Skeletal muscle cell (primary cell): ENCODE measurements around the gene RCVRN.
"Not testable (repeated sequence)": the region's sequence is repeated elsewhere in the genome, so short reads cannot be mapped to it uniquely, and the experiment has no call there.

Source experiments
- DNase-seq: peaks from one replicate; pipeline ENCODE4 v3.0.0-alpha.2; 2010; ENCODE audit warnings: low read depth
- H3K4me3 ChIP-seq: 2 replicates; pipeline ENCODE4 v1.5.1; 2011; ENCODE audit warnings: low read depth, mild to moderate bottlenecking, control low read depth, low read length, moderate library complexity

The RCVRN gene

GRCh38 chr17:9924735-9925191, 19.7 kb upstream of the RCVRN start:
- H3K4me3 ChIP-seq = no peak overlapping the region
- DNase-seq = no peak

GRCh38 chr17:9922012-9922848, 17.2 kb upstream of the RCVRN start:
- DNase-seq = no peak
- H3K4me3 ChIP-seq = no peak overlapping the region

- H3K4me3 ChIP-seq, DNase-seq: not testable (repeated sequence)
These were observed 16.1 kb upstream of the RCVRN start for GRCh38 chr17:9921216-9921615.

- DNase-seq = no peak
- H3K4me3 ChIP-seq = no peak overlapping the region
These were observed 13.8 kb upstream of the RCVRN start for GRCh38 chr17:9918804-9919352.

GRCh38 chr17:9918352-9918751, 13.3 kb upstream of the RCVRN start:
- no peak for DNase-seq
- H3K4me3 ChIP-seq = no peak overlapping the region

- no peak overlapping the region for H3K4me3 ChIP-seq
- no peak for DNase-seq
These were observed 12.7 kb upstream of the RCVRN start for GRCh38 chr17:9917801-9918200.

GRCh38 chr17:9917131-9917530, 12.1 kb upstream of the RCVRN start:
- DNase-seq = no peak
- H3K4me3 ChIP-seq = no peak overlapping the region

- no peak for DNase-seq
- no peak overlapping the region for H3K4me3 ChIP-seq
These were observed 11.0 kb upstream of the RCVRN start for GRCh38 chr17:9916108-9916507.

- no peak for DNase-seq
- H3K4me3 ChIP-seq = no peak overlapping the region
These were observed 8.4 kb upstream of the RCVRN start for GRCh38 chr17:9913476-9913875.

GRCh38 chr17:9912121-9913099, 7.3 kb upstream of the RCVRN start:
- DNase-seq = no peak
- no peak overlapping the region for H3K4me3 ChIP-seq

GRCh38 chr17:9911089-9911488, 6.0 kb upstream of the RCVRN start:
- no peak for DNase-seq
- H3K4me3 ChIP-seq = no peak overlapping the region

GRCh38 chr17:9908649-9909042, 3.6 kb upstream of the RCVRN start:
- DNase-seq = no peak
- H3K4me3 ChIP-seq = no peak overlapping the region

- no peak for DNase-seq
- H3K4me3 ChIP-seq = no peak overlapping the region
These were observed 3.0 kb upstream of the RCVRN start for GRCh38 chr17:9907883-9908648.

GRCh38 chr17:9907131-9907530, 2.1 kb upstream of the RCVRN start:
- no peak overlapping the region for H3K4me3 ChIP-seq
- DNase-seq = no peak

- no peak overlapping the region for H3K4me3 ChIP-seq
- DNase-seq = no peak
These were observed 1.5 kb upstream of the RCVRN start for GRCh38 chr17:9906616-9907015.

GRCh38 chr17:9905902-9906301, 831 bp upstream of the RCVRN start:
- H3K4me3 ChIP-seq = no peak overlapping the region
- DNase-seq = no peak

- no peak overlapping the region for H3K4me3 ChIP-seq
- no peak for DNase-seq
These were observed 594 bp downstream of the RCVRN start for GRCh38 chr17:9904277-9905077.

- DNase-seq = no peak
- no peak overlapping the region for H3K4me3 ChIP-seq
These were observed 3.0 kb downstream of the RCVRN start for GRCh38 chr17:9902120-9902519.

- H3K4me3 ChIP-seq = no peak overlapping the region
- no peak for DNase-seq
These were observed 4.3 kb downstream of the RCVRN start for GRCh38 chr17:9900784-9901183.
